GM19324 (cell line): ENCODE measurements around the gene OTULINL.

ENCODE experiments used
- ATAC-seq: cut with Tn5 transposase; IDR thresholded peaks from one replicate; pipeline ENCODE4 v1.9.1; 2021; ENCODE audit warnings: mild to moderate bottlenecking, moderate library complexity; ENCODE audit not compliant: unreplicated experiment, low FRiP score

Gene OTULINL

DNA sequence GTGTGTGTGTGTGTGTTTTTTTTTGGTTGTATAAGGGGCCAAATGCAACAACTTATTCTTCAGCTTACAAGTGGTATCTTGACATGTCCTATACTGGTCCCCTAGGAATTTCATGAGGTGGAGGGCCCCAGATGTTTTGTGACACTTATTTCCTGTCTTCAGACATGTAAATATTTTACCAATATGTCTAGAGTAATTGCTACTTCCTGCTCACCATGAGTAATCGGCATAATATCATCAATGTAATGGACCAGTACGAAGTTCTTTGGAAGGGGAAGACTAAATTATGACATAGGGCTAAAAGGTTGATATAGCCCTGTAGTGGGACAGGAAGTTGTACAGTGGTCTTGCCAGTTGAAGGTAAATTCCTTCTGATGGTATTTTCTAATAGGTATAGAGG lies 79.2 kb downstream of the OTULINL start:
- ATAC-seq = no peak
